Astrocyte of the spinal cord (primary cell): ENCODE results near the gene SOX3.
A peak's percentile ranks its signal among the peaks of the same experiment; 100 is the strongest.

Source experiments
- DNase-seq: peaks from one replicate; pipeline ENCODE4 v3.0.0; 2011; ENCODE audit warnings: low read depth, low spot score
- H3K4me3 ChIP-seq: 2 replicates; pipeline ENCODE4 v1.5.1; 2011; ENCODE audit warnings: low read depth, mild to moderate bottlenecking, low read length, moderate library complexity
- CTCF ChIP-seq: IDR thresholded peaks from 2 replicates; pipeline ENCODE4 v1.5.1; 2012; ENCODE audit warnings: low read depth, mild to moderate bottlenecking, low read length, inconsistent platforms
- in situ Hi-C: cut with HindIII; loops from 2 replicates; pipeline ENCODE4 v1.10.0; 2017; ENCODE audit warnings: low sequenced_read_pairs

SOX3 gene

GRCh38 chrX:140477987-140478386 lies 26.9 kb downstream of the SOX3 start:
- no peak for DNase-seq
- in situ Hi-C loops: no loop called here
- no peak for TF ChIP-seq CTCF
- H3K4me3 ChIP-seq: no peak overlapping the region

- no peak for TF ChIP-seq CTCF
- DNase-seq: no peak
- no peak overlapping the region for H3K4me3 ChIP-seq
- in situ Hi-C loops: no loop called here
These were observed 29.8 kb downstream of the SOX3 start for GRCh38 chrX:140475025-140475424.

GRCh38 chrX:140467211-140467610 lies 37.7 kb downstream of the SOX3 start:
- no peak overlapping the region for H3K4me3 ChIP-seq
- no peak for TF ChIP-seq CTCF
- peak; percentile 54 for DNase-seq
- in situ Hi-C loops: no loop called here
